GM21576 (cell line): ENCODE results near the gene NOG.

Experiments
- ATAC-seq: cut with Tn5 transposase; IDR thresholded peaks from one replicate; pipeline ENCODE4 v1.9.1; 2021; ENCODE audit warnings: mild to moderate bottlenecking, moderate library complexity; ENCODE audit not compliant: unreplicated experiment

The NOG gene

GRCh38 chr17:56596691-56597494 lies 3.4 kb downstream of the NOG start:
- ATAC-seq, result no peak

- no peak for ATAC-seq
Measured at GRCh38 chr17:56597495-56597990, 4.0 kb downstream of the NOG start.

- ATAC-seq, result no peak
Measured at GRCh38 chr17:56598466-56598865, 5.0 kb downstream of the NOG start.

- ATAC-seq, result no peak
Measured at GRCh38 chr17:56599088-56599487, 5.6 kb downstream of the NOG start.

- no peak for ATAC-seq
Measured at GRCh38 chr17:56599566-56599965, 6.1 kb downstream of the NOG start.

GRCh38 chr17:56600256-56600655 lies 6.8 kb downstream of the NOG start:
- ATAC-seq, result no peak

GRCh38 chr17:56601591-56601990 lies 8.1 kb downstream of the NOG start:
- no peak for ATAC-seq

- no peak for ATAC-seq
Measured at GRCh38 chr17:56602292-56603130, 9.0 kb downstream of the NOG start.

GRCh38 chr17:56603486-56604238 lies 10.2 kb downstream of the NOG start:
- no peak for ATAC-seq

GRCh38 chr17:56604691-56605290 lies 11.3 kb downstream of the NOG start:
- ATAC-seq, result no peak

GRCh38 chr17:56608944-56609343 lies 15.4 kb downstream of the NOG start:
- ATAC-seq, result no peak

- no peak for ATAC-seq
Measured at GRCh38 chr17:56610321-56610720, 16.8 kb downstream of the NOG start.

GRCh38 chr17:56613131-56613530 lies 19.6 kb downstream of the NOG start:
- ATAC-seq, result no peak

GRCh38 chr17:56614522-56614921 lies 21.0 kb downstream of the NOG start:
- ATAC-seq, result no peak

GRCh38 chr17:56616239-56616638 lies 22.7 kb downstream of the NOG start:
- ATAC-seq, result no peak

GRCh38 chr17:56623383-56623782 lies 29.9 kb downstream of the NOG start:
- no peak for ATAC-seq

- ATAC-seq, result no peak
Measured at GRCh38 chr17:56624309-56624708, 30.8 kb downstream of the NOG start.

- ATAC-seq, result no peak
Measured at GRCh38 chr17:56624912-56625311, 31.4 kb downstream of the NOG start.

- ATAC-seq, result no peak
Measured at GRCh38 chr17:56629531-56630075, 36.1 kb downstream of the NOG start.

- no peak for ATAC-seq
Measured at GRCh38 chr17:56630202-56630601, 36.7 kb downstream of the NOG start.

GRCh38 chr17:56633681-56634080 lies 40.2 kb downstream of the NOG start:
- ATAC-seq, result no peak
